Activated CD4-positive, alpha-beta T cell treated with anti-CD3 and anti-CD28 coated beads for 4 hours (primary cell): ENCODE results near the gene TGM4.
"Not testable (repeated sequence)": the region's sequence is repeated elsewhere in the genome, so short reads cannot be mapped to it uniquely, and the experiment has no call there.

Experiments used
- DNase-seq, 2 donors: peaks; one replicate each; pipeline ENCODE4 v3.0.0-alpha.2; 2020

TGM4 gene

DNA sequence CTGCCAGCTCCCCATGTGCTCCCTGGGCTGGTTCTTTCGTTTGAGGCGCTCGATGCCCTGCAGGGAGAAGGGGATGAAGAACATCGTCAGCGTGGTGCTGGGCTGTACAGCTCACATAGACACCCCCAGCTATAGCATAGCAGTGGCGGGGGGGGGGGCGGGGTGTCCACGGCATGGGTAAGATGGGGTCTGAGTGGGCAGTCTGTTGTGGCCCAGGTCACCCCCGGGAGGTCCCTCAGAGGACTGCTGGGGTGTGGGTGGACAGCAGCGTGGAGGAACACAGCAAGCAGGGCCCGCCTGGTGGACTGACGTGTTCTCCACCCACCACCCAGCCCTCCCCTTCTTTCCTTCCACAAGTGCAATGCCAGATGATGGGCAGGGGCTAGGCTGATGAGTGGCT lies 43.7 kb downstream of the TGM4 start:
- DNase-seq: no peak

DNA sequence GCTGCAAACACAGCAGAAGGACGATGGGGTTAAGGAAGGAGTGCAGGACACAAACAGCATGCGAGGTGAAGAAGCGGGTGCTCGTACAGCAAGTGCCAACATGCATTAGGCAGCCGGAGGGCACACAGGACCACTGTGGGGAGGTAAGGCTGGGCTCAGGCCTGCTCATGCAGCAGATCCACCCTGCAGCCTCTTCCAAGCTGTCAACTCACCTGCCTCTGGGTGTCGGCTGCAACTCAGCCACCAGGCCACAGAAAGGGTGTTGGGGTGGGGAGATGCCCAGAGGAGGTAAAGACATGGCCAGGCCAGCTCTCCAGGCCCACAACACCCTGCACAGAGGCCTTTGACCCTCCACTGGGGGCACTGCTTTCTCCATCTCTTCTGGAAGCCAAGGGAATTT lies 44.2 kb downstream of the TGM4 start:
- DNase-seq: no peak

DNA sequence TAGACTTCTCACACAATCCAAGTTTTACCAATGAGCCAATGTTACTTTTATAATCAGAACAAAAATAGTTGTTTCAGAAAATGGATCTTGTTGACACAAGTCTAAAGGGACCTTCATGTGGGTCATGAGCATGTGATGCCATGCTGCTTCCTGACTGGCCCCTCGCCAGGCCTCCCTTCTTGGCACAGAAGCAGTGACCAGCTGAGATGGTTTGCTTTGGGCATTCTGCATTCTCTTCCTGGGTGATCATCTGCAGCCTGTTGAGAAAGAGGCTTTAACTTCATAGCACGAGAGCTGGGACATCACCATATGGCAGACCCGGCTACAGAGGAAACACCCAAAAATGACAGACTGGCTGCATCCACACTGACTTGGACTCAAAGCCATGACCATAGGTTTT lies 45.7 kb downstream of the TGM4 start:
- DNase-seq: no peak

- no peak for DNase-seq
Observed at GRCh38 chr3:44923632-44924456, 49.4 kb downstream of the TGM4 start.

- no peak for DNase-seq
Observed at GRCh38 chr3:44924457-44925084, 50.2 kb downstream of the TGM4 start.

- no peak for DNase-seq
Observed at GRCh38 chr3:44926172-44926571, 51.8 kb downstream of the TGM4 start.

DNA sequence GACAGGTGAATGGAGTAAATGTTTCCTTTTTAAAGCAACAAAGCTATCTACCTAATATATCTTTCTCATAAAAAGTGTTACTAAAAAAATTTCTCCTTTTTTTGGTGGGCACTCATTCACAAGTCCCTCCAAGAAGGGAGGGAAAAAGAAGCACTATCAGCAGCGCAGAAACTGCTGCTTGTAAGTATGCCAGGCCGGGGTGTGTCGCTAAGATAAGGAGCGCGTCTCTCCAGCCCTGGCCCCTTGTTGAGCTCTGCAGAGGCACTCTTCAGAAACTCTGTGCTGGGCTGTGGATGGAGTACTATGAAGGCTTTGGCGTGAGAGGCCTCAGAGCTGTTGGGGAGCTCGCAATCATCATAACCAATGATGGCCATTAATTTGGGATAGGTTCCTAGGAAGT lies 52.5 kb downstream of the TGM4 start:
- DNase-seq: no peak

DNA sequence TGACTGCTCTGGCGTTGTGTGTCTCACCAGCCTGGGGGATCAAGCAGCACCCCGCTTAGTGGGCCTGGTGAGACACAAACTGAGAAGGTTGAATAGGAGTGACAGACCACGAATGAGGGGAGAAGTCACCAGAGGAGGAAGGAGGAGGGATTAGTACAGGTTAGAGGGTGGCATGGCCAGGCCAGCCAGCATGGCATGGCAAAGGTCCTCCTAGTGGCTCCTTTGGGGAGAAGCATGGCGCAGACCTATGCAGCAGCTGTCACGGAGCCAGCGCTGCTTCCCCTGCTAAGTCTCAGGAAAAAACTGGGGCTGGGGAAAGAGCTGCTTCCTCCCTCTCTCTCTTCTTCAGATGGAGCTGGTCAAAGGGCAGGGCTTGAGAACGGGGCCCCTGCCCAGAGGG lies 53.0 kb downstream of the TGM4 start:
- no peak for DNase-seq

DNA sequence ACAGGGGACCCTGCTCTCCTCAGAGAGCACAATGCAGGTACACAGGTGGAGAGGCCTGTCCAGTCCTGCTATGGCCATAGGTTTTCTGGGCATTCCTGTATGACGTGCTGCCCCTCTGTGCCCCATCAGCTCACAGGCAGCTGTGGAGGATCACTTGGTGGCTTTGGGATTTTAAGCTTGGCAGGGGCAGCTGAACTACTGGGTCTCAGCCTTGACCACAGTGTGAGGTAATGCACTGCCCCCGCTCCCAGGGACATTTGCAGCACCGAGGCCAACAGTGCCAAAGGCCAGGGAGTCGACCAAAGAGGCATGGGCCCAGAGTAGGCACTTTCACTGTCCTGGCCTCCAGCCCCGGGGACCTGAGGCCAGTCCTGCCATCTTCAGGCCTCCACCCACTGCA lies 55.4 kb downstream of the TGM4 start:
- DNase-seq: no peak

- no peak for DNase-seq
Observed at GRCh38 chr3:44930911-44931310, 56.5 kb downstream of the TGM4 start.

- DNase-seq: no peak
Observed at GRCh38 chr3:44931791-44932190, 57.4 kb downstream of the TGM4 start.

DNA sequence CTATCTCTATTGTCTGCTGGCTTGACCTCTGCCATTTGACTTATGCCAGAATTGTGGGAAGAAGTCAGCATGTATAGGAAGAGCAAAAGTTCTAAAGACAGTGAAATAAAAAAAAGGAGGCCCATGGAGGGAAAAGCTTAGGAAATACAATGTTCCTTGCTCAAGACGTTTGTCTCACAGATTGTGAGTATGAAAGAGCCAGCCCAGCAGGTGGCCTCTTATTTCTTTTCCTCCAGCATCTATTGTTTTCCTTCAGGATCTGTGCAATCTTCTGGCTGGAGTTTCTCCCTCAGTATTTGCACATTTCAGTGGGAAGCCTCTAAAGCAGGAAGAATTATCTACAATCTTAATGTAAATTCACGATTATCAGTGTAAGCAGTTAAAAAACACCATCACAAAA lies 57.9 kb downstream of the TGM4 start:
- DNase-seq: no peak

GRCh38 chr3:44932986-44933944 lies 58.9 kb downstream of the TGM4 start:
- no peak for DNase-seq

- DNase-seq: no peak
Observed at GRCh38 chr3:44939581-44940036, 65.2 kb downstream of the TGM4 start.

DNA sequence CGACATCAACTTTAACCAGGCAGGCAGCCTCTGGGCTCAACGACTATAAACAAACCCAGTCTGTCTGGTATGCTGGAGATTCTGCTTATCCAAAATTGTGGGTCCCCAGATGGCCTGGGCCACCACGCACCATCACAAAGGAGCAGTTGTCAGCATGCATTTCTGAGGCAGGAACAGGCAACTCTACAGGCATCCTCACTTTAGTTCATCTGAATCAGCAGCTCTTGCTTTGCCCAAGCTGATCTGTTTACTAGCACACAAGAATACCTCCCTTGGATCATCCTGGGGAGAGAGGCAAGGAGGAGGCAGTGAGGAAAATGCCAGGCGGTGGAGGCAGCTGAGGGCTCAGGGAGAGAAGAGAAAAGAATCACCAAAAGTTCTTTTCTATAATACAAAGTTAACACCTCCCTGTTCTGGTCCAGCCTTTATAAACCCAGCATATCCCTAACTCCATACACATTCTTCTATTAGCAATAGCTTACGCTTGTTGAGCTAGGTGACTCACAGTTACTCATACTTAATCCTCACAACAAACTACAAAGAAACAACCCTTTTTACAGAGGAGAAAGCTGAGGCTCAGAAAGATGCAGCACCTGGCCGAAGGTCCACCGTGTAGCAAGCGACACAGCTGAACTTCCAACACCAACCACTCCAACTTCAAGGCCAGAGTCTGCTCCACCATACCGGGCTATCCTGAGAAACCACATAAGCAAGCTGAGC lies 68.0 kb downstream of the TGM4 start:
- no peak for DNase-seq

GRCh38 chr3:44948239-44948638 lies 73.8 kb downstream of the TGM4 start:
- no peak for DNase-seq

DNA sequence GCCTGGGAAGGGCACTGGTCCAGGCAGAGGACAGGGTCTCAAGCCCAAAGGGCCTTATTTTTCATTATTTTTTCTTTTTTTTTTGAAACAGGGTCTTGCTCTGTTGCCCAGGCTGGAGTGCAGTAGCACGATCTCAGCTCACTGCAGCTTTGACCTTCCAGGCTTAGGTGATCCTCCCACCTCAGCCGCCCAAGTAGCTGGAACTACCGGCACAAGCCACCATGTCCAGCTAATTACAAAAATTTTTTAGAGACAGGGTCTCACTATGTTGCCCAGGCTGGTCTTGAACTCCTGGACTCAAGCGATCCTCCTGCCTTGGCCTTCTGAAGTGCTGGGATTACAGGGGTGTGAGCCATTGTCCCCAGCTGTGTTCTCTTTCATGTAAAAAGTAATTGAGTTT lies 75.4 kb downstream of the TGM4 start:
- not testable (repeated sequence) for DNase-seq

GRCh38 chr3:44950275-44950734 lies 75.9 kb downstream of the TGM4 start:
- DNase-seq: no peak

- DNase-seq: no peak
Observed at GRCh38 chr3:44952689-44953088, 78.3 kb downstream of the TGM4 start.

DNA sequence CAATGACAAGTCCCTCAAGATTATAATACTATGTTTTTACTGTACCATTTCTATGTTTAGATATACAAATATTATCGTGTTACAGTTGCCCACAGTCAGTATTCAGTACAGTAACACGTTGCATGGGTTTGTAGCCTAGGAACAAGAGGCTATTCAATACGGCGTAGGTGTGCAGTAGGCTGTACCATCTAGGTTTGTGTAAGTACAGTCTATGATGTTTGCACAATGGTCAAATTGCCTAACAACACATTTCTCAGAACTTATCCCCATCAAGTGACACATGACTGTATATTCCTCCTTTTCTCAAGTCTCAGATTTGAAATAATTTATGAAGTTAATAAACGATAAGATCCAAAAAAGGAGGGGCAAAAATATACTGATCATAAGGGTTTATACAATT lies 79.9 kb downstream of the TGM4 start:
- DNase-seq: no peak

- DNase-seq: no peak
Observed at GRCh38 chr3:44954962-44955361, 80.6 kb downstream of the TGM4 start.

DNA sequence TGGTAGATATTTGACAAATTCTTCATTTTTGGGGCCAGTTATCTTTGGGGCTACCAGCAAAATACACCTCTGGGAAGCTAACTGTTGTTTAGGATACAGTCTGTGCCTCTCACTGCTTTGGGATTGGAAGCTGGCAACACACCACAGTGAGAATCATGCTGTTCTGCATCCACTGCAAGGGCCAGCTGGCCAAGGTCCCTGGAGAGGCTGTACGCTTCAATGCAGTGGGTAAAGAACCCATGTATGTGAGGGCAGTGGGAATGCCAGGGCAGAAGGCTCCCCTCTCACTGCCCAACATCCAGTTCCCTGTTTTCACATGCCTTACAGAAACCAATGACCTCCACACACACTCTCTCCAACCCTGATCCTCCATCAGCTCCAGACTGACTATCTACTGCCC lies 81.5 kb downstream of the TGM4 start:
- DNase-seq: no peak

GRCh38 chr3:44957986-44958385 lies 83.6 kb downstream of the TGM4 start:
- DNase-seq: no peak
